Measurements from ENCODE around the gene HRAS. TPM values are rescaled to one million over a fixed set of nuclear protein-coding genes. Genes with fewer than 3 reads are reported as not detected.

Gene HRAS
- total and polyA plus RNA-seq, 10 of the 15 experiments (the other 5 are each of a cell fraction or from before 2014, with no cell fraction given), result 2.8 to 72.4 (median 31.7) TPM

DNA sequence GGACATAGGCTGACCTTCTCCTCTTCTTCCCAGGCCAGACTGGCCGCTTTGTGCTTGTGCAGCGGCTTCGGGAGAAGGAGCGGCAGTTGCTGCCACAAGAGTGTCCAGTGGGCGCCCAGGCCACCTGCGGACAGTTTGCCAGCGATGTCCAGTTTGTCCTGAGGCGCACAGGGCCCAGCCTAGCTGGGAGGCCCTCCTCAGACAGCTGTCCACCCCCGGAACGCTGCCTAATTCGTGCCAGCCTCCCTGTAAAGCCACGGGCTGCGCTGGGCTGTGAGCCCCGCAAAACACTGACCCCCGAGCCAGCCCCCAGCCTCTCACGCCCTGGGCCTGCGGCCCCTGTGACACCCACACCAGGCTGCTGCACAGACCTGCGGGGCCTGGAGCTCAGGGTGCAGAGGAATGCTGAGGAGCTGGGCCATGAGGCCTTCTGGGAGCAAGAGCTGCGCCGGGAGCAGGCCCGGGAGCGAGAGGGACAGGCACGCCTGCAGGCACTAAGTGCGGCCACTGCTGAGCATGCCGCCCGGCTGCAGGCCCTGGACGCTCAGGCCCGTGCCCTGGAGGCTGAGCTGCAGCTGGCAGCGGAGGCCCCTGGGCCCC, 26.8 kb upstream of the HRAS start:
- Histone ChIP-seq H3K4me3 (peak overlapping the region; percentile 89; the same call in 1 of the 2 replicates), H2AFZ (ENCODE audit: control insufficient read depth, low read depth, low read length) (no peak overlapping the region), H4K20me1 (ENCODE audit: control insufficient read depth, insufficient read depth) (no peaks in the 10 kb centered on the region), H3K4me1 (ENCODE audit: control insufficient read depth, insufficient read depth, low read length) (peaks cover 8% of the 10 kb centered on the region), H3K27ac (ENCODE audit: control insufficient read depth, insufficient read depth) (no peak overlapping the region), H3K4me2 (ENCODE audit: control insufficient read depth, insufficient read depth) (peak overlapping the region; percentile 85), H3K36me3 (ENCODE audit: control insufficient read depth in 2 of 2, insufficient read depth in 2 of 2, low read length in 1 of 2) (peaks cover 0 to 3% of the 10 kb centered on the region in 2 experiments; a peak in 1 of 4 replicates), H3K27me3 (replicated peaks in 1 of 2; ENCODE audit: control insufficient read depth in 2 of 2, insufficient read depth in 2 of 2, low read length in 1 of 2) (peaks cover 0 to 2% of the 10 kb centered on the region in 2 experiments; a peak in 2 of 4 replicates), H3K9me3 (replicated peaks; ENCODE audit: control insufficient read depth, insufficient read depth, low read length) (no peaks in the 10 kb centered on the region), H3K79me2 (ENCODE audit: control insufficient read depth, insufficient read depth, low read length) (peaks cover 17% of the 10 kb centered on the region), H3K9ac (ENCODE audit: control insufficient read depth, insufficient read depth, low read length) (peak overlapping the region; percentile 51; the same call in 1 of the 2 replicates)
- TF ChIP-seq STAT3 (IDR thresholded peaks at IDR 0.05; ENCODE audit: low read depth, low read length), result no peak
- no peak for TF ChIP-seq NR2C1 (IDR thresholded peaks at IDR 0.05)
- TF ChIP-seq E2F4 (IDR thresholded peaks at IDR 0.05; ENCODE audit: low read depth, low read length), result no peak
- no peak for TF ChIP-seq CBX3 (IDR thresholded peaks at IDR 0.05; ENCODE audit: borderline replicate concordance, low read depth)
- no peak for TF ChIP-seq CEBPB (IDR thresholded peaks at IDR 0.05; ENCODE audit: borderline replicate concordance in 1 of 2, low read depth in 2 of 2, low read length in 2 of 2)
- no peak for TF ChIP-seq USF2 (IDR thresholded peaks at IDR 0.05; ENCODE audit: borderline replicate concordance, low read depth, low read length)
- no peak for TF ChIP-seq SMAD1 (IDR thresholded peaks at IDR 0.05; ENCODE audit: low read depth, partially characterized antibody)
- TF ChIP-seq E4F1 (IDR thresholded peaks at IDR 0.05; ENCODE audit: borderline replicate concordance, partially characterized antibody), result no peak
- 91% methylated on average over 29 of the region's 29 CpGs for WGBS (ENCODE audit: insufficient coverage, insufficient replicate concordance, low lambda C conversion rate, missing lambda C conversion rate)
- in situ Hi-C loops (cut with MboI), result no loop called here
- CTCF ChIA-PET, result no interaction called here
- POLR2A ChIA-PET, result interaction anchor here (1.1 kb wide), 1 partner anchor 164 kb away, joined by 4 read pairs; no protein-coding TSS in a partner anchor
- ATAC-seq (no peak), DNase-seq (ENCODE audit: low read depth, low spot score) (no peak), FAIRE-seq (no peak)
- RAD21 ChIA-PET (ENCODE audit: unreplicated experiment), result interaction anchor here (0.8 kb wide), 1 partner anchor 164 kb away, joined by 3 read pairs; no protein-coding TSS in a partner anchor
- intact Hi-C loops (cut with micrococcal nuclease; ENCODE audit: unreplicated experiment), result no loop called here
- no TSS peak for BruUV-seq (replicated peaks)
- SMC1A ChIA-PET (ENCODE audit: uncharacterized antibody, unreplicated experiment), result no interaction called here
